Activated naive CD8-positive, alpha-beta T cell treated with anti-CD3 and anti-CD28 coated beads, Interleukin-2, amount 50 U/mL, for 16 hours (primary cell): ENCODE results near the gene SHISA4.
A peak's percentile ranks its signal among the peaks of the same experiment; 100 is the strongest.

Experiments
- DNase-seq: peaks from one replicate; pipeline ENCODE4 v3.0.0-alpha.2; 2020; ENCODE audit warnings: low read depth, low spot score

The SHISA4 gene

GRCh38 chr1:201881617-201882016 is 7.1 kb upstream of the SHISA4 start:
- no peak for DNase-seq

- DNase-seq, result no peak
Measured at GRCh38 chr1:201882665-201883132, 6.0 kb upstream of the SHISA4 start.

DNA sequence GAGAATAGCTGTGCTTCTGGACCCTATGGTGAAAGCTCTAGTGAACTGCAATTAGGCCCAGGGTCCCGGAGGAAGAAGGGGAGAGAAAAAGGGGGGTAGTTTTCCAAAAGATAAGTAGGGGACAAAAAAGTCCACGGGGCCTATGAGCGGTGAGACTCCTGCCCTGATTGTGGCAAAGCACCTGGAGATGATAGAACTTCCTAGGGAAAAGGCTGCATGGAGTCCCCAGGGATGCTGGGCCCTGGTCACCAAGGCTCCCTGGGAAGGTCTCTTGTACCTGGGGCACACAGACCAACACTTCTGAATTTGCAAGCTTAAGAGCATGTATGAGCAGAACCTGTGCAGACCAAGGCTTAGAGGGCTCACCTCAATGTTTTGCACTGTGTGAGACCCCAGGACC is 5.4 kb upstream of the SHISA4 start:
- DNase-seq, result no peak

GRCh38 chr1:201883786-201884185 is 4.9 kb upstream of the SHISA4 start:
- DNase-seq, result no peak

DNA sequence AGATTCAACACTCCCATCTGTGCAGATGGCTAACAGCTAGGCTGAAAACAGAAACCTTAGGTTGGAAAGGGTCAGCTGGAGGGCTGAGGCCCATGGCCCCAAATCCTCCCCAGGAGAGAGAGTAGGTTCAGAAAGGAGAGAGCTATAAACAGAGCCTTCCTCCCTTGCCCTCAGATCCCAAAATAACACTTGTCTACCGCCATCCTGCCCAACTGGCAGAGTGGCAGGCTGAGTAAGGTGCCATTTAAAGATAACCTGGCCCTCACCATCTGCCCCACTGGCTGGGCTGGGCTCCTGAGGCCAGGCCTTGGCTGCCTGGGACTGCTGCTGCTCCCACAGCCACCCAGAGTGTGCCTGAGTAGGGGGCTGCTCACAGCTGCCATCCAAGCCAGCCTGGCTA is 4.3 kb upstream of the SHISA4 start:
- DNase-seq, result no peak

- no peak for DNase-seq
Measured at GRCh38 chr1:201885531-201886075, 3.1 kb upstream of the SHISA4 start.

- no peak for DNase-seq
Measured at GRCh38 chr1:201886103-201886885, 2.4 kb upstream of the SHISA4 start.

GRCh38 chr1:201887116-201887866 is 1.4 kb upstream of the SHISA4 start:
- DNase-seq, result no peak

DNA sequence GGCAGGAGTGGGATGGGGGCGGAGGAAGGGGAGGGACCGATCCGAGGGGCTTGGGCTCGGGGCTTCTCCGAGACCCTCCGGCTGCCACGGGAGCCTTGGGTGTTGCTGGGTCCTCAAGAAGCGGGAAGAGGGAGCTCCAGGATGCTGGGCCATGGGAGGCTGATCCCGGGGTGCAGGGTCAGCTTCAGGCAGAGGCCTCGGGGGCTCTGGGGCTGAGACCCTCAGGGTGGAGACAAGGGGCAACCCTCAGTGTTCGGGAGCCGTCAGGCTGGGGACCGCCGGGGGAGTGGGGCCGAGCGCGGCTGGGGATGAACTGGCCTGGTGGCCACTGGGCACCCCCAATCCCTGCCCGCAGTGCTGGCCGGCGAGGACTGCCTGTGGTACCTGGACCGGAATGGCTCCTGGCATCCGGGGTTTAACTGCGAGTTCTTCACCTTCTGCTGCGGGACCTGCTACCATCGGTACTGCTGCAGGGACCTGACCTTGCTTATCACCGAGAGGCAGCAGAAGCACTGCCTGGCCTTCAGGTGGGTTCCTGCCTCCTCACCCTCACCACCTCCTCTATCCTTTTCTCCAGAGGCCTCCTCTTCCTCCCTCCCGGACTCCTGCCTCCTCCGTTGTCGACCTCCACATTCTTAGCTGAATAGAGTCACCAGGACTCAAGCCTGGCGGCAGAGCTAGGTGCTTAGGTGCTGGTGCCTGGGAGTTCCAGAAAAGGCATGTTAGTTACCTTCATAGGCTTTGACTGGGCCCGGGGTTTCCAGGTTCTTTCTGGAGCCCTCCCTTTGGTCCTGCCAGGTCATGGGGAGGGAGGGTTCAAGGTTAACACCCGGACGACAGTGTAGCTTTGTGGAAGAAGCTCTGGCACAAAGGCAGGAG is 631 bp downstream of the SHISA4 start:
- no peak for DNase-seq

DNA sequence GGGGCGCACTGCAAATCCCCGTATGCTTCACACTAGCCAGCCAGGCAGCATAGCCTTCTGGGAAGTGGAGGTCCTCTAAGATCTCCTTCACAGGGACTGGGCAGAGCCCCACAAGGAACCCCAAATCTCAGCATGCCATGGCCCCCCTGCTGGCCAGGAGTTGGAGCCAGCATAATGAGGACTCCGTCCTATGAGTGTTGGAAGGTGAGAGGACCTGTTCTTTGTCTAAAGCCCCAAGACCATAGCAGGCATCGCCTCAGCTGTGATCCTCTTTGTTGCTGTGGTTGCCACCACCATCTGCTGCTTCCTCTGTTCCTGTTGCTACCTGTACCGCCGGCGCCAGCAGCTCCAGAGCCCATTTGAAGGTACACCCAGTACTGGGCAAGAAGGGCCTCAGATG is 1.5 kb downstream of the SHISA4 start:
- DNase-seq, result no peak

DNA sequence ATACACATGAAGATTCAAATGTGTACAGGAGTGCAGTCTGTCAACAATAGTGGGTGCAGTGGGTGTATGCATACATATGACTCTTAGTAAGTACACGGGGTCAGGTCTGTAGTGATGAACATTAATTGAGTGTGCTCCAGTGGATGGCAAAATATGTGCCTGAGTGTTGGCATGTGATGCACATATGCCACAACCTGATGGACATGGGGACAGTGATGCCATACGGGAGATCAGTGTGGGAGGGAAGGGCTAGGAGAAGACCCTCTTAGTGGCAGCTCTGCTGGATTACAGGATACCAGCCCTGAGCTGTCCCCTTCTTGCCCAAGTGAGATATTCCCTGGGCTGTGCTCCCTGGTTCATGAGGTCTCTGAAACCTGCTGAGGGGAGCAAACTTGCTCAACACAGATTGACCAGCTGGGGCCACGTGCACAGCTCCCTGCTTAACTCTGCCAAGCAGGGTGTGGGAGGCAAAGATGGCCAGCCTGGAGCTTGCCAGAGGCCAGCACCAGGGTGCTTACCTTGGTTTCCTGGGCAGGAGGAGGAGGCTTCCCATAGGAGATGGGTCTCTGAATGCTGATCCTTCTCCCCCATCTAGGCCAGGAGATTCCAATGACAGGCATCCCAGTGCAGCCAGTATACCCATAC is 2.2 kb downstream of the SHISA4 start:
- DNase-seq, result no peak

DNA sequence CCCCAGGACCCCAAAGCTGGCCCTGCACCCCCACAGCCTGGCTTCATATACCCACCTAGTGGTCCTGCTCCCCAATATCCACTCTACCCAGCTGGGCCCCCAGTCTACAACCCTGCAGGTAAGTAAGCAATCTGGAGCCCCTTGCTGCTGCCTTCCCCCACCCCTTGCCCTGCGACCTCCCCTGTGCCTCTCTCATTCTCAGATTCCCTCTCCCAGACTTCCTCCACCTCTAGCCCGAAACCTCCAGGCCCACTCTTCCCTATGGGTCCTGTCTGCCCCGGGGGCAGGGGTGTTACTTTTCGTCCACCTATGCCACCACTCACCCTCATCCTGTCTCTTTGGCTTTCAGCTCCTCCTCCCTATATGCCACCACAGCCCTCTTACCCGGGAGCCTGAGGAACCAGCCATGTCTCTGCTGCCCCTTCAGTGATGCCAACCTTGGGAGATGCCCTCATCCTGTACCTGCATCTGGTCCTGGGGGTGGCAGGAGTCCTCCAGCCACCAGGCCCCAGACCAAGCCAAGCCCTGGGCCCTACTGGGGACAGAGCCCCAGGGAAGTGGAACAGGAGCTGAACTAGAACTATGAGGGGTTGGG is 2.9 kb downstream of the SHISA4 start:
- no peak for DNase-seq

DNA sequence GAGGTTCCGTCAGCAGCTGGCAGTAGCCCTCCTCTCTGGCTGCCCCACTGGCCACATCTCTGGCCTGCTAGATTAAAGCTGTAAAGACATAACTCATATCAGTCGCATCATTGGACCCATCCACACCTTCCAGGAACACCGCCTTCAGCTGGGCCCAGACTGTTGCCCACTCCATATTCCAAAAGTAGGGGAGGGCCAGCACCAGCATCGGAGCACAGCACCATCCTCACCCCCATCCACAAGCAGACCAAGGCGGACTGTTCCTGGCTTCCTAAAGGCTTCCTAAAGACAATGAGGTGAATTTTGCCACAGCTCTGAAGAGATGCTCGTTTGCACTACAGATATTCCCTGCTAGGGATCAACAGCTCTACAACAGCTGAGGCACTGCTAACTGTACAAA is 3.5 kb downstream of the SHISA4 start:
- no peak for DNase-seq

DNA sequence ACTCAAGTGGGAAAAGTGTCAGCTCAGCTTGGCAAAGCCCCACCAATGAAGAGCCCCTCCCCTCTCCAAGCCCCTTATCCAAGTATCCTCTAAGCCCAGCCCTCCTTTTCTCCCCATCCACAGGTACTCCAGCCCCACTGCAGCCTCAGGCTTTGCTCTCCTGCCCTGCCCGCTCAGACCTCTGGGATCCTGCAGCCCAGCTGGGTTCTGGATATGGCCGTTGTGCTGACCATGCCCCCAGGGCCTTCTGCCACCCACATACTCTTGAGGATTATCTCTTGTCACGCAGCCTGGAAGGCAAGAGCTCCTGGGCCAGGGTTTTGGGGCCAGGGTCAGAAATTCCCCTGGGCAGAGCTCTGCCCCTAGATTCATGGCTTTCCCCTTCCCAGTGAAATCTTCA is 4.7 kb downstream of the SHISA4 start:
- no peak for DNase-seq

DNA sequence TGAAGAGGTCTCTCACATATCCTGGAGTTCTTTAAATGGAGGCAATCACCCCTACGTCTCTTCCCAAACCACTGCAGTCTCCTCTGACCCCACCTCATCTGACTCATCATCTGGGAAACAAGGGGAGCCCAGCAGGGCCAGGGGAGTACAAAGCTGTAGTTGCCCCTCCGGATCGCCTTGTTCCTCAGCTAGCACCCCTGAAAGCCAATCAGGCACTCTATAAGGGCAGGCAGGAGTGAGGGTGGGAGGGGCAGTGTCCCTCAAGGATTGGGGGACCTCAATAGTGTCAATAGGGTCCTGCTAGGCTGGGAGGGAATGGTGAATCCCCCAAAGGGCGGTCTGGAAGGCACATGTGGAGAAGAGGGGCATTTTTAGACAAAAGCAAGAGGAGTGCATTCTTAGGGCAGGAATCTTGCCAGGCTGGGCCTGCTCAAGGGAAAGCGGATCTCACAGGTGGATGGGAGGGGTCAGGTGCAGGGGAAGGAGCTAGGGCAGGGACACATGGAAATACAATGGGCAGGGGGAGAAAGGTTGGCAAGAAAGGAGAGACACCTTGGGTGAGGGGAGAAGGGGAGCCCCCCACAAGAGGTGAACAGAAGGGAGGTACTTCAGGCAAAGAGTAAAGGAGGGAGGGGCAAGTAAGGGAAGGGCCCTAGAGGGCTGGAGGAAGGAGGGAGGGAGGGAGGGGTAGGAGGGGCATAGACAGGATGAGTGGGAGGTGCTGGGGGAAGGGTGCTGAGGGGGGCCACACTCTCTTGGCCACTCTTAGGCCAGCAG is 5.8 kb downstream of the SHISA4 start:
- no peak for DNase-seq

- DNase-seq, result no peak
Measured at GRCh38 chr1:201895120-201895665, 6.5 kb downstream of the SHISA4 start.

DNA sequence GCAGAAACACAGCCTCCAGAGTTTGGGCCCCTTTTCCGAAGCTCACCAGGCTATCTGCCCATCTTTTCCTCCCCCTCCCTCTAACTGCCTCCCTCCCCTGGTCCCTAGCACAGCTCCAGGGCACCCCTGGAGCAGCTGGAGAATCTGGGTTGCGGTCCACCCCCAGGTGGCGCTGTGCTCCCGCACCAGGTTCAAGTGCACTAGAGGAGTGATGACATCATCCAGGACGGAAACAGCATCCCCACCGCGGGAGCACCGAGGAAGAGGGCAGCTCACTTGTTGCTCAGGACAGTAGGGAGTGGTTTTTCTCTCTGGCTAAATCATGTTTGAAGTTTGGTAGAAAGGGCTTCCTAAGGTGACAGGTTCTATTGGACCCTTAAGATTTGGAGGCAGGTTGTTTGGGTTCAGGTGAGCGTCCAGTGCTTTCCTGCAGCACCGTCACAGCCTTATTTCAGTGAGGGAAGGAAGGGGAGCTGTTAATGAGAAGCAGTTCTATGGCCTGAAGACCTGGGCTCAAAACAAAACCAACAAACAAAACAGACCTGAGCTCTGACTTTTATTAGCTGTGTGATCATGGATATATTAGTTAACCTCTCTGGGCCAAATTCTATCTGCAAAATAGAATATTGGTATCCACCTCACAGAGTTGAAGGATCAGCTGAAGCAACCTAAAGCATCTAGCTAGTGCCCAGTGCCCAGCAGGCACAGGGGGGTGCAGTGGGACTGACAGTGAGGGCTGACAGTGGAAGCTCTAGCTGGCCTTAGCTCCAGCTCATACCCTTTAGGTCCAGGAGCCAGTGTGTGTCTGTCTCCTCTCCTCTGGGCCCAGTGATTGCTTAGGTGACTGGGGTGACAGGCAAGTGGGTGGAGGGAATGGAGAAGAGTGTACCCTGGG is 7.5 kb downstream of the SHISA4 start:
- DNase-seq, result peak; percentile 54

DNA sequence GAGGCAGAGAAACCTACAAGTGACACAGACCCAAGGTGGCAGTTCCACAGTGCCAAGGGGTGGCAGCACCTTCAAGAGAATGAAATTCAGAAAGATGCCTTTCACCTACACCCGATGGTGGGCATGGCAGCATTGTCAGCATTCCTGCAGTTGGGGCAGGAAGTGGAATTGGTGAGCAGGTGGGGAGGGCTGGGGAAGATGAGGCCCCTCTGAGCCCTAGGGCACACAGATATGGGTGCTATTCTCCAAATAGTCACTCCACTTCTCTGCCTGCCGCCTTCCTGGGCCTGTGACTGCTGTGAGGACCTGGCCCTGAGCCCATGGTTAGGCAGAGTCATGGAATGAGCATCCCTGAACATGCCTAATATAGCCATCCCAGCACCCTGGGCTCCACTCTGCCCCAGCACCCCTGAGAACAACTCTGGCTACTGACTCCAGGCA is 8.3 kb downstream of the SHISA4 start:
- DNase-seq, result no peak
